HepG2 (cell line): Measurements from ENCODE around the gene CEP128.

Experiments used
- AGO2 ChIP-seq: fragments of 200-400 bp; formaldehyde crosslinking; optimal IDR thresholded peaks from 2 replicates; pipeline ENCODE3; 2017; ENCODE audit warnings: mild to moderate bottlenecking, low read depth, low read length, moderate library complexity
- CHD4 ChIP-seq: fragments of 200-600 bp; sonication (generic); IDR thresholded peaks from 2 replicates; pipeline ENCODE4 v1.7.0; 2017; ENCODE audit warnings: mild to moderate bottlenecking, low read length, borderline replicate concordance
- CTCF ChIP-seq: sonication (generic); formaldehyde crosslinking; IDR thresholded peaks from 2 replicates; pipeline ENCODE4 v1.5.0; 2020; ENCODE audit warnings: mild to moderate bottlenecking, missing genetic modification reagents, moderate library complexity
- DMAP1 ChIP-seq: IDR thresholded peaks from 2 replicates; pipeline ENCODE4 v1.6.1; 2016
- EZH2 ChIP-seq: conservative IDR thresholded peaks from 2 replicates; pipeline ENCODE4 v1.6.1; 2012; ENCODE audit warnings: mild to moderate bottlenecking, low read depth, low read length, moderate library complexity
- MAZ ChIP-seq, 2 experiments: sonication (generic) in 1 of 2; formaldehyde crosslinking in 1 of 2; IDR thresholded peaks; 2 replicates each; pipeline versions ENCODE4 v1.5.0 to v1.6.1; 2012 to 2020; ENCODE audit warnings: low read depth in 2 of 2, mild to moderate bottlenecking in 2 of 2, borderline replicate concordance in 1 of 2, improper control_type of control experiment in 1 of 2, low read length in 1 of 2, missing genetic modification reagents in 1 of 2, moderate library complexity in 1 of 2
- MED1 ChIP-seq: sonication (generic); formaldehyde crosslinking; IDR thresholded peaks from 2 replicates; pipeline ENCODE4 v1.4.0; 2020; ENCODE audit warnings: missing genetic modification reagents
- POLR2A ChIP-seq, 2 experiments: IDR thresholded peaks; 2 replicates each; pipeline ENCODE4 v1.6.1; 2011; ENCODE audit warnings: low read depth in 2 of 2, low read length in 2 of 2, mild to moderate bottlenecking in 1 of 2, moderate library complexity in 1 of 2; ENCODE audit not compliant: insufficient read depth in 1 of 2
- RFX1 ChIP-seq: fragments of 450-650 bp; IDR thresholded peaks from 2 replicates; pipeline ENCODE4 v1.6.1; 2017
- RXRB ChIP-seq: IDR thresholded peaks from 2 replicates; pipeline ENCODE4 v1.6.1; 2016; ENCODE audit warnings: borderline replicate concordance, missing genetic modification reagents, missing compliant biosample characterization
- SUZ12 ChIP-seq: fragments of 150-350 bp; IDR thresholded peaks from 2 replicates; pipeline ENCODE4 v1.6.1; 2014; ENCODE audit warnings: low read depth, low read length
- ZNF354B ChIP-seq: sonication (generic); formaldehyde crosslinking; IDR thresholded peaks from 2 replicates; pipeline ENCODE4 v1.8.0; 2022; ENCODE audit warnings: mild to moderate bottlenecking, missing genetic modification reagents
- ZSCAN12 ChIP-seq: sonication (generic); formaldehyde crosslinking; IDR thresholded peaks from 2 replicates; pipeline ENCODE4 v1.9.0; 2021; ENCODE audit warnings: mild to moderate bottlenecking, missing genetic modification reagents

- no peak for TF ChIP-seq MED1 (CRISPR knock-in tag)
- no peak for TF ChIP-seq CHD4
- no peak for TF ChIP-seq CTCF (CRISPR knock-in tag)
- no peak for TF ChIP-seq RXRB (CRISPR knock-in tag)
- no peak for TF ChIP-seq ZSCAN12 (CRISPR knock-in tag)
- TF ChIP-seq MAZ (IDR thresholded peaks at IDR 0.05; ENCODE audit: borderline replicate concordance, low read depth, low read length), result no peak
- TF ChIP-seq MAZ (CRISPR knock-in tag; IDR thresholded peaks at IDR 0.05; ENCODE audit: low read depth), result no peak
- no peak for TF ChIP-seq SUZ12
- no peak for TF ChIP-seq ZNF354B (CRISPR knock-in tag)
- no peak for TF ChIP-seq DMAP1 (CRISPR knock-in tag)
- TF ChIP-seq RFX1, result no peak
- no peak for TF ChIP-seq POLR2A (IDR thresholded peaks at IDR 0.05; ENCODE audit: insufficient read depth in 1 of 2, low read depth in 2 of 2, low read length in 2 of 2)
- no peak for TF ChIP-seq EZH2
- TF ChIP-seq AGO2, result no peak
These were observed 263.1 kb downstream of the CEP128 start for GRCh38 chr14:80678436-80678835.
